CD14-positive monocyte (primary cell): ENCODE results near the gene MAPK1IP1L. TPM values are rescaled to one million over a fixed set of nuclear protein-coding genes. Genes with fewer than 3 reads are reported as not detected.

Source experiments
- DNase-seq, 3 donors: peaks; one replicate each; pipeline ENCODE4 v3.0.0-alpha.2; 2011 to 2022
- H2AFZ ChIP-seq: 2 replicates; pipeline ENCODE4 v1.6.0; 2012; ENCODE audit warnings: mild to moderate bottlenecking, low read depth, low read length, inconsistent platforms; ENCODE audit not compliant: insufficient read depth, poor library complexity, severe bottlenecking
- H3K27ac ChIP-seq, 2 donors: 1 replicate in 1 of 2; 2 replicates in 1 of 2; pipeline ENCODE4 v1.5.1; 2012 to 2013; ENCODE audit warnings: low read length in 2 of 2, control low read depth in 1 of 2, inconsistent platforms in 1 of 2, low read depth in 1 of 2, mild to moderate bottlenecking in 1 of 2
- H3K27me3 ChIP-seq, 2 donors: one replicate each; pipeline versions ENCODE4 v1.6.0 to v1.6.1; 2011 to 2013; ENCODE audit warnings: low read length in 2 of 2; ENCODE audit not compliant: control insufficient read depth in 2 of 2, insufficient read depth in 2 of 2
- H3K36me3 ChIP-seq, 2 donors: replicated peaks in 1 of 2; 1 replicate in 1 of 2; 2 replicates in 1 of 2; pipeline versions ENCODE4 v1.5.1 to v1.6.1; 2012 to 2013; ENCODE audit warnings: low read length in 2 of 2, control low read depth in 1 of 2, inconsistent platforms in 1 of 2, mild to moderate bottlenecking in 1 of 2; ENCODE audit not compliant: insufficient read depth in 2 of 2, control insufficient read depth in 1 of 2
- H3K4me1 ChIP-seq, 2 donors: 1 replicate in 1 of 2; 2 replicates in 1 of 2; pipeline versions ENCODE4 v1.5.1 to v1.6.1; 2012 to 2013; ENCODE audit warnings: low read length in 2 of 2, control low read depth in 1 of 2, inconsistent platforms in 1 of 2, mild to moderate bottlenecking in 1 of 2, moderate library complexity in 1 of 2; ENCODE audit not compliant: insufficient read depth in 2 of 2, control insufficient read depth in 1 of 2
- H3K4me2 ChIP-seq: replicated peaks from 2 replicates; pipeline ENCODE3; 2012; ENCODE audit warnings: low read length, moderate library complexity, mild to moderate bottlenecking; ENCODE audit not compliant: poor library complexity, severe bottlenecking; ENCODE audit errors: extremely low read depth
- H3K4me3 ChIP-seq, 3 experiments: fragments of 200-600 bp in 1 of 3; sonication (generic) in 1 of 3; replicated peaks in 1 of 3; 1 replicate in 2 of 3; 2 replicates in 1 of 3; pipeline ENCODE4 v1.5.1; 2011 to 2013; ENCODE audit warnings: low read length in 3 of 3, mild to moderate bottlenecking in 3 of 3, control low read depth in 2 of 3, low read depth in 2 of 3, inconsistent platforms in 1 of 3, moderate library complexity in 1 of 3
- H3K79me2 ChIP-seq: 2 replicates; pipeline ENCODE4 v1.6.0; 2012; ENCODE audit warnings: mild to moderate bottlenecking, control low read depth, inconsistent platforms, low read length, moderate library complexity; ENCODE audit not compliant: insufficient read depth
- H3K9ac ChIP-seq: 2 replicates; pipeline ENCODE4 v1.6.0; 2017; ENCODE audit warnings: low read length, mild to moderate bottlenecking; ENCODE audit not compliant: insufficient read depth, poor library complexity, severe bottlenecking
- H3K9me3 ChIP-seq, 2 donors: replicated peaks in 1 of 2; 1 replicate in 1 of 2; 2 replicates in 1 of 2; pipeline versions ENCODE4 v1.5.1 to v1.6.1; 2012 to 2013; ENCODE audit warnings: low read length in 2 of 2, control low read depth in 1 of 2; ENCODE audit not compliant: control insufficient read depth in 1 of 2, insufficient read depth in 1 of 2
- H4K20me1 ChIP-seq: 2 replicates; pipeline ENCODE4 v1.6.0; 2012; ENCODE audit warnings: mild to moderate bottlenecking, low read length, control low read depth, moderate library complexity; ENCODE audit not compliant: insufficient read depth
- H3K27ac Mint-ChIP-seq, 7 donors: one replicate each; pipeline ENCODE4 v1.8.0; 2020; ENCODE audit warnings: mild to moderate bottlenecking in 7 of 7, mixed read lengths in 7 of 7, moderate library complexity in 6 of 7, inconsistent platforms in 2 of 7
- H3K27me3 Mint-ChIP-seq, 3 donors: one replicate each; pipeline ENCODE4 v1.8.0; 2021 to 2022; ENCODE audit warnings: low read depth in 3 of 3, mild to moderate bottlenecking in 3 of 3, mixed read lengths in 3 of 3, moderate library complexity in 3 of 3, inconsistent platforms in 1 of 3
- H3K36me3 Mint-ChIP-seq, 2 donors: one replicate each; pipeline ENCODE4 v1.8.0; 2020; ENCODE audit warnings: mixed read lengths in 2 of 2, inconsistent platforms in 1 of 2, mild to moderate bottlenecking in 1 of 2
- H3K4me1 Mint-ChIP-seq: one replicate; pipeline ENCODE4 v1.8.0; 2020; ENCODE audit warnings: mild to moderate bottlenecking, mixed read lengths
- H3K4me3 Mint-ChIP-seq, 2 donors: one replicate each; pipeline ENCODE4 v1.8.0; 2020; ENCODE audit warnings: mild to moderate bottlenecking in 2 of 2, mixed read lengths in 2 of 2, moderate library complexity in 1 of 2
- H3K9me3 Mint-ChIP-seq, 7 donors: one replicate each; pipeline ENCODE4 v1.8.0; 2020 to 2022; ENCODE audit warnings: mixed read lengths in 7 of 7, mild to moderate bottlenecking in 6 of 7, moderate library complexity in 6 of 7, inconsistent platforms in 2 of 7
- CTCF ChIP-seq: fragments of 200-600 bp; IDR thresholded peaks from one replicate; pipeline ENCODE4 v1.8.0; 2022; ENCODE audit warnings: antibody characterized with exemption, mild to moderate bottlenecking
- WGBS: methylation state at CpG from one replicate; pipeline ENCODE4 v1.1.5; 2013; ENCODE audit warnings: missing lambda C conversion rate; ENCODE audit not compliant: insufficient coverage; 5-methylcytosine and 5-hydroxymethylcytosine counted together
- intact Hi-C, 2 donors: fragments of 100-400 bp; cut with micrococcal nuclease; formaldehyde crosslinking; loops; one replicate each; pipeline versions ENCODE4 v1.15.0 to v1.15.1; 2023
- polyA plus RNA-seq, 3 donors: library from polyadenylated mRNA; depleted of rRNA in 1 of 3; unstranded in 2 of 3; stranded (reverse) in 1 of 3; fragments of 300-500 nt in 2 of 3; fragments of >200 nt in 1 of 3; fragmentation: Illumina TruSeq in 2 of 3; gene quantifications; 1 replicate in 2 of 3; 2 replicates in 1 of 3; pipeline ENCODE4 v1.2.3, GENCODE V29; 2012 to 2021

Gene MAPK1IP1L
- polyA plus RNA-seq, 3 donors = 44.8 to 89.8 (median 67.8) TPM

GRCh38 chr14:55086938-55087337, 35.5 kb downstream of the MAPK1IP1L start:
- no peak overlapping the region for H3K27ac Mint-ChIP-seq
- no peak for TF ChIP-seq CTCF

GRCh38 chr14:55088356-55088755, 36.9 kb downstream of the MAPK1IP1L start:
- H3K4me1 Mint-ChIP-seq = peaks cover 13% of the 10 kb centered on the region
- no peaks in the 10 kb centered on the region for H3K36me3 Mint-ChIP-seq
- no peak overlapping the region for H3K4me2 ChIP-seq
- H3K9me3 ChIP-seq = no peaks in the 10 kb centered on the region
- H3K9ac ChIP-seq = no peak overlapping the region
- intact Hi-C loops = loop anchor here in 1 of 2 donors (2.0 to 5.0 kb wide), 2 partner anchors 36 to 72 kb away; partner anchors contain the start of gene MAPK1IP1L
- TF ChIP-seq CTCF = no peak
- H3K4me3 ChIP-seq = no peak overlapping the region
- H3K36me3 ChIP-seq = no peaks in the 10 kb centered on the region
- no peak for DNase-seq
- H3K9me3 Mint-ChIP-seq = peaks cover 0 to 4% (median 0%) of the 10 kb centered on the region in 7 donors
- no peak overlapping the region for H3K4me3 Mint-ChIP-seq
- H4K20me1 ChIP-seq = no peaks in the 10 kb centered on the region
- H3K79me2 ChIP-seq = no peaks in the 10 kb centered on the region
- H3K27me3 ChIP-seq = no peaks in the 10 kb centered on the region
- peaks cover 20% of the 10 kb centered on the region in 2 donors for H3K4me1 ChIP-seq
- no peak overlapping the region for H3K27ac Mint-ChIP-seq
- no peaks in the 10 kb centered on the region for H3K27me3 Mint-ChIP-seq
- H2AFZ ChIP-seq = no peak overlapping the region
- H3K27ac ChIP-seq = no peak overlapping the region

More at GRCh38 chr14:55086938-55087337, 35.5 kb downstream of the MAPK1IP1L start:
- no peak overlapping the region for H2AFZ ChIP-seq
- no peaks in the 10 kb centered on the region for H4K20me1 ChIP-seq
- Mint-ChIP-seq H3K36me3 (no peaks in the 10 kb centered on the region), H3K4me3 (no peak overlapping the region), H3K4me1 (peaks cover 13% of the 10 kb centered on the region), H3K9me3 (peaks cover 0 to 4% (median 0%) of the 10 kb centered on the region in 7 donors), H3K27me3 (no peaks in the 10 kb centered on the region)
- no peak overlapping the region for H3K27ac ChIP-seq
- no peak overlapping the region for H3K4me2 ChIP-seq
- intact Hi-C loops = loop anchor here in 1 of 2 donors (5.0 kb wide), 1 partner anchor 35 kb away; the partner anchor contains the start of gene MAPK1IP1L
- H3K9me3 ChIP-seq = no peaks in the 10 kb centered on the region
- H3K79me2 ChIP-seq = no peaks in the 10 kb centered on the region
- H3K9ac ChIP-seq = no peak overlapping the region
- no peak overlapping the region for H3K4me3 ChIP-seq
- H3K36me3 ChIP-seq = no peaks in the 10 kb centered on the region
- WGBS = 96% methylated on average over 8 of the region's 9 CpGs
- no peaks in the 10 kb centered on the region for H3K27me3 ChIP-seq
- peaks cover 20% of the 10 kb centered on the region in 2 donors for H3K4me1 ChIP-seq
- no peak for DNase-seq
